PC-9 (cell line): ENCODE results near the gene TRIM6.

Experiments
- CTCF ChIP-seq: fragments of 200-600 bp; sonication (generic); conservative IDR thresholded peaks from 2 replicates; pipeline ENCODE4 v1.6.1; 2017; ENCODE audit warnings: mixed run types, antibody characterized with exemption, mild to moderate bottlenecking, moderate library complexity
- EZH2 ChIP-seq: fragments of 200-600 bp; sonication (generic); IDR thresholded peaks from 2 replicates; pipeline ENCODE4 v1.8.0; 2017; ENCODE audit warnings: antibody characterized with exemption, low read depth

- TF ChIP-seq CTCF (no peak), EZH2 (no peak)
These were observed 48.5 kb upstream of the TRIM6 start for GRCh38 chr11:5547982-5548381.
